ENCODE measurements around the gene PKD1L1. TPM values are rescaled to one million over a fixed set of nuclear protein-coding genes. Genes with fewer than 3 reads are reported as not detected.

The PKD1L1 gene
- total RNA-seq, 2 donors from 2014 or later: 0.59 to 40.9 TPM

- H3K27me3 ChIP-seq (replicated peaks; ENCODE audit: insufficient read depth): no peaks in the 10 kb centered on the region
- WGBS: 77% methylated on average over 6 of the region's 6 CpGs
- H3K9me3 ChIP-seq: no peaks in the 10 kb centered on the region
- no peak for TF ChIP-seq POLR2A (IDR thresholded peaks at IDR 0.05)
- no peak for TF ChIP-seq POLR2AphosphoS5 (IDR thresholded peaks at IDR 0.05)
- TF ChIP-seq CTCF (IDR thresholded peaks at IDR 0.05): no peak
- intact Hi-C loops (cut with DNase I): no loop called here
- H3K4me1 ChIP-seq (replicated peaks): no peaks in the 10 kb centered on the region
- no peak overlapping the region for H3K4me3 ChIP-seq
- no peak for DNase-seq (ENCODE audit: low spot score)
- H3K27ac ChIP-seq: no peak overlapping the region
- H3K36me3 ChIP-seq: no peaks in the 10 kb centered on the region
These were observed 8.9 kb upstream of the PKD1L1 start for GRCh38 chr7:47957156-47957555.

GRCh38 chr7:47956220-47956619 lies 8.0 kb upstream of the PKD1L1 start:
- H3K27ac ChIP-seq: no peak overlapping the region
- 83% methylated on average over 6 of the region's 6 CpGs for WGBS
- H3K4me3 ChIP-seq: no peak overlapping the region
- H3K4me1 ChIP-seq (replicated peaks): no peaks in the 10 kb centered on the region
- H3K27me3 ChIP-seq (replicated peaks; ENCODE audit: insufficient read depth): no peaks in the 10 kb centered on the region
- intact Hi-C loops (cut with DNase I): no loop called here
- TF ChIP-seq CTCF (IDR thresholded peaks at IDR 0.05) (no peak), POLR2AphosphoS5 (IDR thresholded peaks at IDR 0.05) (no peak), POLR2A (IDR thresholded peaks at IDR 0.05) (no peak)
- H3K36me3 ChIP-seq: no peaks in the 10 kb centered on the region
- no peak for DNase-seq (ENCODE audit: low spot score)
- H3K9me3 ChIP-seq: no peaks in the 10 kb centered on the region

GRCh38 chr7:47954231-47954911 lies 6.1 kb upstream of the PKD1L1 start:
- no peak overlapping the region for H3K4me3 ChIP-seq
- no peaks in the 10 kb centered on the region for H3K27me3 ChIP-seq (replicated peaks; ENCODE audit: insufficient read depth)
- H3K4me1 ChIP-seq (replicated peaks): no peaks in the 10 kb centered on the region
- TF ChIP-seq POLR2A (IDR thresholded peaks at IDR 0.05): no peak
- no peak for TF ChIP-seq CTCF (IDR thresholded peaks at IDR 0.05)
- TF ChIP-seq POLR2AphosphoS5 (IDR thresholded peaks at IDR 0.05): no peak
- 93% methylated on average over 4 of the region's 4 CpGs for WGBS
- H3K36me3 ChIP-seq: no peaks in the 10 kb centered on the region
- no peaks in the 10 kb centered on the region for H3K9me3 ChIP-seq
- intact Hi-C loops (cut with DNase I): no loop called here
- H3K27ac ChIP-seq: no peak overlapping the region
- no peak for DNase-seq (ENCODE audit: low spot score)

- TF ChIP-seq POLR2AphosphoS5 (IDR thresholded peaks at IDR 0.05): no peak
- TF ChIP-seq POLR2A (IDR thresholded peaks at IDR 0.05): no peak
- TF ChIP-seq CTCF (IDR thresholded peaks at IDR 0.05): no peak
- no peaks in the 10 kb centered on the region for H3K4me1 ChIP-seq (replicated peaks)
- intact Hi-C loops (cut with DNase I): no loop called here
- H3K27ac ChIP-seq: no peak overlapping the region
- 80% methylated on average over 4 of the region's 4 CpGs for WGBS
- no peak overlapping the region for H3K4me3 ChIP-seq
- no peaks in the 10 kb centered on the region for H3K36me3 ChIP-seq
- no peak for DNase-seq (ENCODE audit: low spot score)
- H3K27me3 ChIP-seq (replicated peaks; ENCODE audit: insufficient read depth): no peaks in the 10 kb centered on the region
- no peaks in the 10 kb centered on the region for H3K9me3 ChIP-seq
These were observed 5.6 kb upstream of the PKD1L1 start for GRCh38 chr7:47953822-47954221.

GRCh38 chr7:47952224-47952623 lies 4.0 kb upstream of the PKD1L1 start:
- Histone ChIP-seq H3K4me3 (no peak overlapping the region), H3K9me3 (no peaks in the 10 kb centered on the region), H3K27ac (no peak overlapping the region), H3K27me3 (replicated peaks; ENCODE audit: insufficient read depth) (no peaks in the 10 kb centered on the region), H3K36me3 (no peaks in the 10 kb centered on the region), H3K4me1 (replicated peaks) (no peaks in the 10 kb centered on the region)
- WGBS: 71% methylated on average over 4 of the region's 4 CpGs
- intact Hi-C loops (cut with DNase I): no loop called here
- no peak for TF ChIP-seq POLR2A (IDR thresholded peaks at IDR 0.05)
- TF ChIP-seq POLR2AphosphoS5 (IDR thresholded peaks at IDR 0.05): no peak
- TF ChIP-seq CTCF (IDR thresholded peaks at IDR 0.05): no peak
- no peak for DNase-seq (ENCODE audit: low spot score)

Measured in prostate gland (tissue), 2 donors.